ENCODE data around the gene APLP1. TPM values are rescaled to one million over a fixed set of nuclear protein-coding genes. Genes with fewer than 3 reads are reported as not detected.

APLP1 gene
- total and polyA plus RNA-seq, 2 donors (not counting 3 experiments of a cell fraction or from before 2014, with no cell fraction given) = 6.2 to 13.0 TPM

DNA sequence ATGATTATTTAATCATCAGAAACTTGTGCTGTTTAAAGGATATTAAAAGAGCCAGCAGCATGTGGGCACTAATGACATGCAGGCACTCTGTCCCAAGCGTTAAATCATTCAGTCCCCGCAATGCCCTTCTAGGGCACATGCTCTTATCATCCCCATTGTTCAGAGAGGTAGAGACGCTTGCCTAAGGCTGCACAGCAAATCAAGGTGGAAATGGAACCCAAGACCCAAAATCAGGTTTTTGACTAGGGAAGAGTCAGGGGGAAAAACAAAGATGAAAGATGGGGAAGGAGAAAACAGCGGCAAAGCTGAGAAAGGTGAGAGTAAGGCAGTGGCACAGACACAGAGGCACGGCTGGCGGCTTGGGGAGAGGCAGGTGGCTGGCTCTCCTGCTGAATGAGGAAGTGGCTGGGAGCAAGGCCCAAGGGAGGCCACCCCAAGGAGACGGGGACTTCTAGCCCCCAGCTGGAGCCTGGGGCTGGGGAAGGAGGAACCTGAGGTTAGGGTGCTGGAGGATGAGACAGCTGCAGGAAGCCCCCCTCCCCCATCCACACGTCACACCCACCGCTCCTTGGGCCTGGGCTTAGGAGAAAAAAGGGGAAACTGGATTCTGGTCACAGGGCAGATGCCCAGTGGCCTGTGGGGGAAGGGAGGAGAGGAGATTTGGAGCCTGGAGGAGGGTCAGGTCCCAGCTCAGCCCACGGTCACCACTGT, 40.8 kb downstream of the APLP1 start:
- Histone ChIP-seq H3K36me3 (ENCODE audit: control insufficient read depth in 2 of 2, extremely low read depth in 1 of 2, insufficient read depth in 2 of 2, low read length in 2 of 2) (no peaks in the 10 kb centered on the region), H3K4me3 (replicated peaks in 1 of 3; ENCODE audit: insufficient read depth in 1 of 3, low read depth in 1 of 3, low read length in 3 of 3) (no peak overlapping the region), H3K9ac (replicated peaks; ENCODE audit: extremely low read depth, insufficient read depth, low read length) (no peak overlapping the region), H3K79me2 (ENCODE audit: control insufficient read depth, insufficient read depth, low read length) (no peaks in the 10 kb centered on the region), H3K27me3 (ENCODE audit: control insufficient read depth in 2 of 2, insufficient read depth in 2 of 2, low read length in 2 of 2) (no peaks in the 10 kb centered on the region), H4K20me1 (replicated peaks; ENCODE audit: control insufficient read depth, extremely low read depth, insufficient read depth, low read length) (no peaks in the 10 kb centered on the region), H3K27ac (ENCODE audit: insufficient read depth, low read depth, low read length) (no peak overlapping the region), H3K9me1 (replicated peaks; ENCODE audit: control insufficient read depth, extremely low read depth, insufficient read depth, low read length) (no peaks in the 10 kb centered on the region), H3K4me1 (ENCODE audit: control insufficient read depth, extremely low read depth, insufficient read depth, low read length) (no peaks in the 10 kb centered on the region), H3K9me3 (replicated peaks; ENCODE audit: control insufficient read depth, insufficient read depth, low read length) (no peaks in the 10 kb centered on the region), H2AFZ (ENCODE audit: low read depth, low read length) (no peak overlapping the region), H3K4me2 (ENCODE audit: insufficient read depth, low read length) (no peak overlapping the region)
- BruUV-seq (replicated peaks) = no TSS peak
- no peak for TF ChIP-seq MYC (IDR thresholded peaks at IDR 0.05; ENCODE audit: low read depth, low read length)
- no peak for TF ChIP-seq MAX (IDR thresholded peaks at IDR 0.05; ENCODE audit: insufficient read depth, insufficient read length)
- TF ChIP-seq FOS (IDR thresholded peaks at IDR 0.05; ENCODE audit: borderline replicate concordance, insufficient read depth, low read length) = no peak
- TF ChIP-seq JUN (IDR thresholded peaks at IDR 0.05; ENCODE audit: borderline replicate concordance, insufficient read depth, insufficient read length, low read depth) = no peak
- no peak for TF ChIP-seq EZH2 (IDR thresholded peaks at IDR 0.05; ENCODE audit: borderline replicate concordance, low read depth, low read length, severe bottlenecking)
- TF ChIP-seq POLR2AphosphoS5 (IDR thresholded peaks at IDR 0.05; ENCODE audit: insufficient read depth, low read depth, low read length) = no peak
- TF ChIP-seq, protein P1, sequence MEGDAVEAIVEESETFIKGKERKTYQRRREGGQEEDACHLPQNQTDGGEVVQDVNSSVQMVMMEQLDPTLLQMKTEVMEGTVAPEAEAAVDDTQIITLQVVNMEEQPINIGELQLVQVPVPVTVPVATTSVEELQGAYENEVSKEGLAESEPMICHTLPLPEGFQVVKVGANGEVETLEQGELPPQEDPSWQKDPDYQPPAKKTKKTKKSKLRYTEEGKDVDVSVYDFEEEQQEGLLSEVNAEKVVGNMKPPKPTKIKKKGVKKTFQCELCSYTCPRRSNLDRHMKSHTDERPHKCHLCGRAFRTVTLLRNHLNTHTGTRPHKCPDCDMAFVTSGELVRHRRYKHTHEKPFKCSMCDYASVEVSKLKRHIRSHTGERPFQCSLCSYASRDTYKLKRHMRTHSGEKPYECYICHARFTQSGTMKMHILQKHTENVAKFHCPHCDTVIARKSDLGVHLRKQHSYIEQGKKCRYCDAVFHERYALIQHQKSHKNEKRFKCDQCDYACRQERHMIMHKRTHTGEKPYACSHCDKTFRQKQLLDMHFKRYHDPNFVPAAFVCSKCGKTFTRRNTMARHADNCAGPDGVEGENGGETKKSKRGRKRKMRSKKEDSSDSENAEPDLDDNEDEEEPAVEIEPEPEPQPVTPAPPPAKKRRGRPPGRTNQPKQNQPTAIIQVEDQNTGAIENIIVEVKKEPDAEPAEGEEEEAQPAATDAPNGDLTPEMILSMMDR (IDR thresholded peaks at IDR 0.05; ENCODE audit: extremely low read depth in 1 of 2, insufficient read depth in 1 of 2, low read depth in 1 of 2, low read length in 2 of 2) = no peak
- no peak for TF ChIP-seq GATA2 (IDR thresholded peaks at IDR 0.05; ENCODE audit: insufficient read depth, insufficient read length, low read depth, low read length)
- DNase-seq (ENCODE audit: low read depth, low spot score) (no peak), FAIRE-seq (no peak)
- dilution Hi-C loops (cut with MboI; ENCODE audit: extremely low pct_ligation_motif_present, low sequenced_read_pairs) = no loop called here
- intact Hi-C loops (cut with micrococcal nuclease) = no loop called here
- CTCF ChIA-PET = no interaction called here
- POLR2A ChIA-PET = no interaction called here
